NCI-H2029 treated with DMSO at 0.1 percent for 48 hours (cell line): ENCODE data around the gene GGCT.

Source experiments
- DNase-seq: peaks from one replicate; lab custom pipeline; 2025; lab: John Stamatoyannopoulos, UW

GGCT gene

DNA sequence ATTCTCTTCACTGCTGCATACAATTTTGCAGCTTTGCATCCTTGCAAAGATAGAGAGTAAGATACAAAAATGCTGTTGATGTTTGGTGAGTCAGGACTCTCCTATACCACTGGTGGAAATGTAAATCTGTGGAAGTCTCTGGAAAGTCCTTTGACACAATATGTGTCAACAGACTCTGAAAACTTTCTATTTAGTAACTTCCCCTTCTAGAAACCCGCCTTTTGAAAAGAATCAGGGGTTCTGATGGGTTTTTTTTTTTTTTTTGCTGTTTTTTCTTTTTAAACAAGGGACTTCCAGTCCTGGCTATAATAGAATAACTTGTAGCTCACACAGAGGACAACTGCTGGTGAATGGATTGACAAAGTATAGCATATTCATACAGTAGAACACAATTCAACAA is 42.5 kb downstream of the GGCT start:
- DNase-seq: no peak

DNA sequence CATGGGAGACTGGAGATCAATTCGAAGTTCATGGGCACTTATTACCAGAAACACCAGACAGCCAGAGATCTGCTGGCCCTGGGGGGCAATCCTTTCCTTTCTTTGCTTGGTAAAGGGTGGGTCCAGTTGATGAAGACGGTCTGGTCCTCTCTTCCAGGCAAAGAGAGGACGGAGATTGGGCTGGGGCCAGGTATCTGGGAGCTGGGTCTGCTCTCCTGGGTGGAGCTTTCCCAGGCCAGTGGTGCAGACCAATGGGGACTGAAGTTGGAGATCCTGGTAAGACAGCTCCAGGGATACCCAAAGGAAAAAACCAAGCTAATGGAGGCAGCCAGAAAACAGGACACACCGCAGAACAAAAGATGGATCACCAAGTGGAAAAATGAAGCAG is 44.4 kb downstream of the GGCT start:
- DNase-seq: no peak

DNA sequence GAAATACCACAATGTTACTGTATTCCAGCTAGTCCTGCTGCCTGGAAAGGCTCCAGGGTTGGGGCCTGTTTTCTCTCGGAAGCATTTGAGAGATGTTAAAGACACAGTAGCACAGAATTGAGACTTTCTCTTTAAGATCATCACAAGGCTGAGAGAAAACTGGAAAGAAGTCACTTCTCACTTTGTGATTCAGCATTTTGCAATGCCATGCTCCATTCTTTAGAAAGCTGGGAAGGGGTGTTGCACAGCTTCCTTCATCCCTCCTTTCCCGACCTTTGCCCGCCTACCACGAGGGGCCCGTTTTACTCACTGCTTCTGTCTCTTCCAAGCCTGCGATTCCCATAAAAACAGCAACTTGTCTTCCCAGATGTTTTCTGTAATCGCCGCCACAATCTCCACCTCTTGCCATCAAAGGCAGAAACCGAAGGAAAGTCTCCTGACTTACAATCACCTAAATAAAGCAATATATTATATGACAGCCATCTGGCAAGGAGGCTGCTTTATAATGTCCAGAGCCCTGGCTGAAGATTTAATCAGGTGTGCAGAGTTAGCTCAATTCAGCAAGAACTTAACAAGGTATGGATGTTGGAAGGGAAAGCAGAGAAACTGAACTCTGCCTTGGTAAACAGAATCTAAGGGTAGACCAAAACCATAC is 44.9 kb downstream of the GGCT start:
- DNase-seq: no peak

DNA sequence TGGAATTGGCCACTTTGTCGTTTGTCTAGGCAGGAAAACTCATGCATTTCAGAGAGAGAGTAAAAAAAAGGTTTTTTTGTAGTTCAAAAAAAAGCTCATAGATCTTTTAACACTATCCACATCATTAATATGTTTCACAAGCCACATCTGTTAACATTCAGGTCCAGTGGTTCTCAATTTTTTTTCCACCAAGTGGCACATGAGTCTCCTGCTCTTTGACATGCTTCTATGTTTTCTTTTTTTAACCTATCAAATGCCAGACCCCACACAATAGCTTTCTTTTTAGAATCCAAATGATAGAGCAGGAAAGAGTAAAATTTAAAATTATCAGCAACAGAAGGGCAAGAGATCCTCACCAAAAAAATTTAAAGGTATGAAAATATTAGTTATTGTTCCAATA is 46.3 kb downstream of the GGCT start:
- no peak for DNase-seq

DNA sequence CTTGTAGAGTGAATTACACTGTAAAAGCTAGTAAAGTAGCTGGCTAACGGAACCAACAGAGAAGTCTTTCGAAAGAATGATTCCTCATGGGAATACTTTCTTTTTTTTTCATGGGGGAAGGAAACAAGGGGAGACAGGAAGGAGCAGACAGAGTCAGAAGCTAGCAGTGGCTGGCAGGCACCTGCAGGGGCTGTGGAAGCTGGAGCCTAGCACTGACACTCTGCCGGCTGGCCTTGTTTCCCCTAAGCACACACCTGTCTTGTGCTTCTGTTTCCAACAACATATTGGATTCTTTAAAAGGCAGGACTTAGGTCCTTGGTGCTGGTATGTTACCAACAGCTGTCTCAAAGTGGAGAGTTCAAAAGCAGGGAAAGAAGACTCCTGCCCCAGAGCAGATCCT is 50.7 kb downstream of the GGCT start:
- DNase-seq: no peak

DNA sequence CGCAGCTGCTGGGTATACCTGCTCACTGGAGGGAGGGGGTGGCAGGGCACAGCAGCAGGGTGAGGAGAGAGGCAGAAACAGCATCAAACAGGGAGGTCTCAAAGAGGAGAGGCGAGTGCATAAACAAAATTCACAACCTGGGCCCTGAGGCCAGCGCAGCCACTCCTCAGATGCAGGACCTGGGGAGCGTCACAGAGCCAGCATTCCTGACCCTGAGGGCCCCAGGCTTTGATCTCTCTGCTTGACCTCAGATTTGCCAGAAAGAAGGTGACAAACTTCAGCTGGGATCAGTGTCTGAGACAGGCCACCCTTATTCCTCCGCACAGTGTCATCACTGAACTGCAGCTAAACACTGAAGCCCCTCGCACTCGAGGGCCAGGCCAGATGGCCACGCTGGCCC is 51.6 kb downstream of the GGCT start:
- DNase-seq: no peak

DNA sequence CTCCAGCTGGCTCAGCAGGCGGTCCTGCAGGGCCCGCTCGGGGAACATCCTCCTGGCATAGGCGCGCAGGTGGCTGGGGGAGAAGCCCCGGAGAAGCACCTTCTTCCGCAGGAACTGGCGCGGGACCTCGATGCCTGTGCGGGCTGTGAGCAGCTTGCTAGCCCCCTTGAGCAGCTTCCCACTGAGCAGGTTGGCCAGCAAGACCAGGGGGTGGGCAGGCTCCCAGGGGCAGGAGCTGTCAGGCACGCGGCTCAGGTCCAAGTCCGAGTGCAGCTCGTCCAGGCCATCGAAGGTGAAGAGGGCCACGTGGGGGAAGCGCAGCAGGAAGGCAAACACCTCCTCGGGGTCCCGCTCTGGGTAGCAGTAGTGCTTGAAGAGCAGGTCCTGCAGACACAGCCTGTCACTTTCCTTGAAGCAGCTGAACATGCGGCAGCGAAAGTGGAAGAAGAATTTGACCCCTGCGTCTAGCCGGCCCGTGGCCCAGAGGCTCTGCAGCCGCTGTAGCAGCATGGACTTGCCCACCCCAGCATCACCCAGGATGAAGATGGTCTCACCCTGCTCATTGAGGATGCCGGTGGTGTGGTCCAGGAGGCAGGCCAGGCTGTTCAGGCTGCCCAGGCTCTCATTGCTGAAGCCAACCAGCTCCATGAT is 52.2 kb downstream of the GGCT start:
- DNase-seq: no peak

DNA sequence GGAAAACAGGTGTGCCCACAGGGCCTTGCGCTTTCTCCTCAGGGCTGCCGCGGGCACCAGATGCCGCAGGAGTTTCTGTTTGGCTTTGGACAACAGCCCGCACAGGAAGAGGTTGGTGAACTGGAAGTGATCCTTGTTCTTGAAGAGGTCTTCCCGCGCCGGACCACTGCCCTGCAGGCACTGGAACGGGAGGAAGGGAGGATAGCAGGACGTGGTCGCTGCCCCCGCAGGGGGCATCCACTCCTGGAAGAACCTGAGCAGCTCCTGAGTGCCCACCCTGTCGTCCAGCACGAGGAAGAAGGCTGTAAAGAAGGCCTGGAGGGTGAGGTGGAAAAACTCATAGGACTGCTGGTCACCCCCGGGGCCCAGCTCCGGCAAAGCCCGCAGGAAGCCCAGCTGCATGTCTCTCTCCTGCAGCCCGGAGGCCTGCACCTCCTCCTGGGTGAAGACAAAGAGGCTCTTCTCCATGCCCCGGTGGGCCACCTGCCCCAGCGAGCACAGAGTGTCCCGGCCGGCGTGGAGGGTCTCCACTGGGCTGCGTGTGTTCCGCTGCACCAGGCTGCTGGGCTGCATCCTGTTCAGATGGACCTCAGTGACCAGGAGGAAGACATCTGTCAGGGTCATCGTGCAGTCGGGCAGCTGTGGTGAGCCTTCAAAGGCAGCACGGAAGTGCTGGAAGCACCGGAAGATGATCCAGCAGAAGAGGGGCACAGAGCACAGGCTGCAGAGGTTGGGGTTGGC is 52.9 kb downstream of the GGCT start:
- no peak for DNase-seq

DNA sequence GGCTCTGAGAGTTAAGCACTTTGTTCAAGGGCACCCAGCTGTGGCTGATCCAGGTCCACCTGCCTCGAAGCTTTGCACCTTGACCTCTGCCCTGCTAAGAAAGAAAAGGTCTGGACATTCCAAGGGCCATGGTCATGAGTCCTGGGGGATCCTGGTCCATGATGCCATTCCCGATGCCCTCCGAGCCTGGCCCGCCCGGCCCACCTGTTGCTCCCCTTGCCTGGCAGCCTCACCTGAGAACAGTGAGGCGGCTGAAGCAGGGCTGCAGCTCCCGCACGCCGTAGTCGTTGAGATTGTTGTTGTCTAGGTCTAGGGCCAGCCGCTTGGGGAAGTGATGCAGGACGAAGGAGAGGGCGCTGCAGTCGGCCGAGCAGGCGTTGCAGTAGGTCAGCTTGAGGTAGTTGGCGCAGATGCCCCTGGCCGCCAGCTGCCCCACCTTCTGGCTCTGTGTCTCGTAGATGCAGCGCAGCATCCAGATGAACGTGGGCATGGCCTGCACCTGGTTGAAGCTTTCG is 53.6 kb downstream of the GGCT start:
- no peak for DNase-seq

DNA sequence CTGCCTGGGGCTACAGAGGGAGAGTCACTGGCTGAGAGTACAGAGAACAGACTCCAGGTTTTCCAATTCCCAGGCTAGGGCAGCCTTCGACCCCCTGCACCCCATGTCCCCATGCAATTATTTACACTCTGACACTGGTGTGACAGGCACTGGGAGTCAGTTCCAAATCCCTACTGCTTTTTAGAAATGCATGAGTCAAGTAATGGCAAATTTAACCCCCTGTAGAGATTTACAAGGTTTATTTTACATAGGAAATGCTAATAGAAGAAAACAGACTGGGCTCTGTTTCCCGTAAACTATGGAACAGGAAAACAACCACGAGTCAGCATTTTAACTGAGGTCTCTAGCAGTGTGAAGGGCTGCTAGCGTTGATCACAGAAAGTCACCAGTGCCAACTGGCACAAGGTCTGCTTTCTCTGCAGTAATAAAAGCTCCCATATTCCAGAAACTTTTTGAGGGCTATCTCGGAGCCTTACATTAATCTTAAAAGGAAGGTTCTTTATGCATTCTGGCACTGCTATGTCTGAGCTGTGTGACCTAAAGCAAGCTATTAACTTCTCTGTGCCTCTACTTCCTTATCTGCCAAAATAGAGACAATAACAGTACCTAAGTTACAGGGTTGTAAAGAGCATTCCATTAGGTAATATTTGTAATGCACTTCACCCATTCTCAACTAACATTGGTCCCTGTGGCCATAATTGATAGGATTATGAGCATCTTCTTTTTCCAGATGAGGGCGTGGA is 54.2 kb downstream of the GGCT start:
- no peak for DNase-seq

DNA sequence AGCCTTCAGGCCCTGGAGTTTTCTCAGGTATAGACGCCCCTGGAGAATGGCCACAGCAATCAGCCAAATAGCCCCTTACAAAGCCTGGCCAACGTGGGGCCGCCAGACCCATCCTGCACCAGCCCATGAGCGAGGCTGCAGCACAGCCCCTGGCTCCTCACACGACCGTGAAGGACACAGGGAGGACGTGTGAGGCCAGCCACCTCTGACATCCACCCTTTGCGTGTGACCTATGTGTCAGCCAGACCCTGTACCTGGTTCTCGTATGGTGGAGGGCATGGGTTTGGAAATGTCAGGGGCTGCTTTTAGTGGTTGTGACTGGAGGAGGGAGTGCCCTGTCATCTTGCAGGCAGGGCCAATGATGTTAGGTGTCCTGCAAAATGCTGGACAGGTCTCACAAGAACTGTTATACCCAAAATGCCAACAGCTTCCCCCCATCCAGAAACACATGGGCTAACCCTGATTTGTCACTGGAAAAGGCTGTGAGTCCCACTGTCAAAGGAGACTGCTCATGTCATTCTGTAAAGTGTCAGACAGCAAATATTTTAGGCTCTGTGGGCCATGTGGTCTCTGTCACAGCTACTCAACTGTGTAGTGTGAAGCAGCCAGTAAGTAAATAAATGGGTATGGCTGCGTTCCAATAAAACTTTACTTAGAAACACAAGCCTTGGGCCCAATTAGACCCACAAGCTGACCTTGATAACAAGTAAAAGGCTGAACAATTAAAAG is 56.0 kb downstream of the GGCT start:
- DNase-seq: no peak

DNA sequence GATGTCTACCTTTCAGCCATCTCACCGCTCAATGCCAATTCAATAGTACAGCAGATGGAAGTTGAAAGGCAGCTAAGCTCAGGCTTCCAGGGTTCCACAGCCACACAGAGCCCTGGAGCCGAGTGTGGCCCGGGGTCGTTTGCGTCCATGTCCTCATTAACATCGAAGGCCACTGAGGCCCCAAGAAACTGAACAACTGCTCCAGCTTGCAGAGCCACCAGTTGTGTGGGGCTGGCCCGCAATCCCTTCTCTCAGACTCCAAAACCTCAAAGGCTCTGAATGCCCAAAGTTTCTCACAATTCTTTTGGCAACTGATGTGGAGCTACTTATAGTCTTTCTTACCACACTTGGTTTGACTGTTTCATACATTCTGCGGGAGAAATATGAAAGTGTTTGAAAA is 57.2 kb downstream of the GGCT start:
- DNase-seq: no peak
